WERI-Rb-1 (cell line): ENCODE data around the gene PHLDB2.

ENCODE experiments used
- DNase-seq: peaks from one replicate; pipeline ENCODE4 v3.0.0-alpha.2; 2020
- H3K27ac ChIP-seq: fragments of 250-450 bp; sonication (Bioruptor Pico); 2 replicates; pipeline ENCODE4 v1.5.1; 2020; ENCODE audit warnings: mild to moderate bottlenecking, moderate library complexity
- H3K27me3 ChIP-seq: fragments of 250-450 bp; sonication (Bioruptor Pico); 2 replicates; pipeline ENCODE4 v1.5.1; 2021; ENCODE audit warnings: mild to moderate bottlenecking, low read depth, moderate library complexity; ENCODE audit not compliant: insufficient read depth, severe bottlenecking
- H3K36me3 ChIP-seq: fragments of 250-450 bp; sonication (Bioruptor Pico); 2 replicates; pipeline ENCODE4 v1.5.1; 2020; ENCODE audit warnings: mild to moderate bottlenecking, moderate library complexity
- H3K4me3 ChIP-seq: 2 replicates; pipeline ENCODE4 v1.5.1; 2011; ENCODE audit warnings: low read depth, mild to moderate bottlenecking, control low read depth, low read length
- H3K9me3 ChIP-seq: fragments of 250-450 bp; sonication (Bioruptor Pico); 2 replicates; pipeline ENCODE4 v1.5.1; 2021; ENCODE audit warnings: mild to moderate bottlenecking, moderate library complexity; ENCODE audit not compliant: severe bottlenecking
- CTCF ChIP-seq: IDR thresholded peaks from 2 replicates; pipeline ENCODE4 v1.5.1; 2011; ENCODE audit warnings: low read depth, mild to moderate bottlenecking, control low read depth, inconsistent platforms, low read length

The PHLDB2 gene

GRCh38 chr3:111850537-111850936 is 8.5 kb upstream of the PHLDB2 start:
- TF ChIP-seq CTCF: no peak
- no peaks in the 10 kb centered on the region for H3K27me3 ChIP-seq
- no peaks in the 10 kb centered on the region for H3K36me3 ChIP-seq
- H3K4me3 ChIP-seq: no peak overlapping the region
- peaks cover 2% of the 10 kb centered on the region for H3K9me3 ChIP-seq
- H3K27ac ChIP-seq: no peak overlapping the region
- DNase-seq: no peak

GRCh38 chr3:111851511-111851954 is 7.5 kb upstream of the PHLDB2 start:
- no peaks in the 10 kb centered on the region for H3K36me3 ChIP-seq
- TF ChIP-seq CTCF: no peak
- H3K9me3 ChIP-seq: peaks cover 2% of the 10 kb centered on the region
- no peak for DNase-seq
- H3K27ac ChIP-seq: no peak overlapping the region
- no peaks in the 10 kb centered on the region for H3K27me3 ChIP-seq
- no peak overlapping the region for H3K4me3 ChIP-seq

GRCh38 chr3:111852540-111852939 is 6.5 kb upstream of the PHLDB2 start:
- Histone ChIP-seq H3K27me3 (no peaks in the 10 kb centered on the region), H3K27ac (no peak overlapping the region)
- TF ChIP-seq CTCF: no peak

GRCh38 chr3:111853068-111853467 is 6.0 kb upstream of the PHLDB2 start:
- no peak overlapping the region for H3K4me3 ChIP-seq
- no peak for DNase-seq
- no peaks in the 10 kb centered on the region for H3K36me3 ChIP-seq
- H3K9me3 ChIP-seq: peaks cover 2% of the 10 kb centered on the region
- no peaks in the 10 kb centered on the region for H3K27me3 ChIP-seq
- no peak overlapping the region for H3K27ac ChIP-seq
- no peak for TF ChIP-seq CTCF

More at GRCh38 chr3:111852540-111852939, 6.5 kb upstream of the PHLDB2 start:
- Histone ChIP-seq H3K9me3 (peaks cover 2% of the 10 kb centered on the region), H3K4me3 (no peak overlapping the region), H3K36me3 (no peaks in the 10 kb centered on the region)
- DNase-seq: no peak

- Histone ChIP-seq H3K9me3 (peaks cover 2% of the 10 kb centered on the region), H3K27ac (no peak overlapping the region), H3K27me3 (no peaks in the 10 kb centered on the region), H3K4me3 (no peak overlapping the region), H3K36me3 (no peaks in the 10 kb centered on the region)
- DNase-seq: no peak
- TF ChIP-seq CTCF: no peak
Measured at GRCh38 chr3:111854990-111855389, 4.1 kb upstream of the PHLDB2 start.

- Histone ChIP-seq H3K36me3 (no peaks in the 10 kb centered on the region), H3K27me3 (no peaks in the 10 kb centered on the region), H3K27ac (no peak overlapping the region), H3K9me3 (no peaks in the 10 kb centered on the region), H3K4me3 (no peak overlapping the region)
- DNase-seq: no peak
- TF ChIP-seq CTCF: no peak
Measured at GRCh38 chr3:111856501-111856900, 2.6 kb upstream of the PHLDB2 start.
